HepG2 (cell line): Measurements from ENCODE around the gene HECTD3. TPM values are rescaled to one million over a fixed set of nuclear protein-coding genes. Genes with fewer than 3 reads are reported as not detected.

Experiments
- ATAC-seq: fragments of 200-7000 bp; cut with Tn5 transposase; 3 replicates; pipeline ENCODE4 v1.9.1; 2020; ENCODE audit warnings: mild to moderate bottlenecking, moderate library complexity
- BruUV-seq: library from RNA; stranded (reverse); fragments of 400-500 nt; replicated peaks from 2 replicates; lab custom pipeline; 2021; lab: Mats Ljungman, UMichigan
- CTCF ChIA-PET: fragments of 300-600 bp; formaldehyde crosslinking; extraction: SDS; loops from one replicate; lab custom pipeline; 2021; ENCODE audit warnings: low total read pairs, inconsistent platforms, low intra/inter-chr PET ratio; lab: Yijun Ruan, JAX
- POLR2A ChIA-PET: fragments of 350-600 bp; sonication (Branson Sonifier 250); formaldehyde crosslinking; loops from one replicate; lab custom pipeline; 2020; ENCODE audit warnings: antibody characterized with exemption, inconsistent platforms; lab: Yijun Ruan, JAX
- DNase-seq: peaks from one replicate; pipeline ENCODE4 v3.0.0-alpha.2; 2015; ENCODE audit warnings: low spot score
- FAIRE-seq: peaks from 3 replicates; lab custom pipeline; 2011; peaks lifted over from hg19 to GRCh38; lab: Jason Lieb, UNC
- H2AFZ ChIP-seq: one replicate; pipeline ENCODE4 v1.6.1; 2011; ENCODE audit warnings: low read length, inconsistent platforms
- H3K27ac ChIP-seq: fragments of 300-600 bp; 3 replicates; pipeline ENCODE4 v1.8.0; 2011; ENCODE audit warnings: mixed run types, mild to moderate bottlenecking, mixed read lengths, low read length, inconsistent platforms; ENCODE audit not compliant: insufficient read depth; ENCODE audit errors: extremely low read length
- H3K27me3 ChIP-seq, 2 experiments: fragments of 200-600 bp in 1 of 2; 2 replicates in 1 of 2; 3 replicates in 1 of 2; pipeline versions ENCODE4 v1.6.0 to v1.8.0; 2011; ENCODE audit warnings: low read length in 2 of 2, mild to moderate bottlenecking in 2 of 2, moderate library complexity in 2 of 2, inconsistent platforms in 1 of 2; ENCODE audit not compliant: insufficient read depth in 2 of 2, control insufficient read depth in 1 of 2
- H3K36me3 ChIP-seq, 2 experiments: fragments of 200-600 bp in 1 of 2; replicated peaks in 1 of 2; 2 replicates in 1 of 2; 3 replicates in 1 of 2; pipeline versions ENCODE4 v1.5.1 to v1.8.0; 2011; ENCODE audit warnings: low read length in 2 of 2, inconsistent platforms in 1 of 2; ENCODE audit not compliant: insufficient read depth in 2 of 2, control insufficient read depth in 1 of 2
- H3K4me1 ChIP-seq: 2 replicates; pipeline ENCODE4 v1.5.1; 2012; ENCODE audit warnings: low read length, inconsistent platforms; ENCODE audit not compliant: insufficient read depth
- H3K4me2 ChIP-seq: 2 replicates; pipeline ENCODE4 v1.6.0; 2011; ENCODE audit warnings: low read depth, low read length, inconsistent platforms
- H3K4me3 ChIP-seq, 3 experiments: fragments of 200-600 bp in 1 of 3; sonication (generic), shearing (Covaris generic) in 1 of 3; replicated peaks in 1 of 3; 2 replicates each; pipeline ENCODE4 v1.5.1; 2011 to 2016; ENCODE audit warnings: low read length in 3 of 3, inconsistent platforms in 2 of 3, low read depth in 2 of 3, mild to moderate bottlenecking in 2 of 3, control low read depth in 1 of 3, mixed read lengths in 1 of 3; ENCODE audit not compliant: insufficient read depth in 1 of 3
- H3K79me2 ChIP-seq: one replicate; pipeline ENCODE4 v1.6.1; 2011; ENCODE audit warnings: low read length, inconsistent platforms; ENCODE audit not compliant: insufficient read depth
- H3K9ac ChIP-seq: 2 replicates; pipeline ENCODE4 v1.6.0; 2011; ENCODE audit warnings: mild to moderate bottlenecking, low read depth, low read length, inconsistent platforms; ENCODE audit not compliant: insufficient read depth
- H3K9me3 ChIP-seq: 2 replicates; pipeline ENCODE4 v1.5.1; 2012; ENCODE audit warnings: mild to moderate bottlenecking, low read length
- H4K20me1 ChIP-seq: 2 replicates; pipeline ENCODE4 v1.6.0; 2011; ENCODE audit warnings: inconsistent platforms, mild to moderate bottlenecking, low read length, moderate library complexity; ENCODE audit not compliant: insufficient read depth
- ATF7 ChIP-seq, 2 experiments: fragments of 450-650 bp in 1 of 2; sonication (generic) in 1 of 2; formaldehyde crosslinking in 1 of 2; IDR thresholded peaks; 2 replicates each; pipeline versions ENCODE4 v1.4.0 to v1.6.1; 2016 to 2020; ENCODE audit warnings: antibody characterized with exemption in 1 of 2, mild to moderate bottlenecking in 1 of 2, missing genetic modification reagents in 1 of 2
- GATAD1 ChIP-seq: IDR thresholded peaks from 2 replicates; pipeline ENCODE4 v1.6.1; 2016; ENCODE audit warnings: missing genetic modification reagents, missing compliant biosample characterization
- HDAC1 ChIP-seq: sonication (generic); formaldehyde crosslinking; IDR thresholded peaks from 2 replicates; pipeline ENCODE4 v1.5.1; 2020; ENCODE audit warnings: mild to moderate bottlenecking, missing genetic modification reagents
- HINFP ChIP-seq: sonication (generic); formaldehyde crosslinking; IDR thresholded peaks from 2 replicates; pipeline ENCODE4 v1.4.0; 2020; ENCODE audit warnings: low read depth, mild to moderate bottlenecking, missing genetic modification reagents
- HNRNPL ChIP-seq: fragments of 200-400 bp; formaldehyde crosslinking; IDR thresholded peaks from 2 replicates; pipeline ENCODE4 v1.6.1; 2017; ENCODE audit warnings: mild to moderate bottlenecking, low read depth, low read length
- HOXA3 ChIP-seq: sonication (generic); formaldehyde crosslinking; IDR thresholded peaks from 2 replicates; pipeline ENCODE4 v1.5.0; 2020; ENCODE audit warnings: missing genetic modification reagents
- HOXA5 ChIP-seq: sonication (generic); formaldehyde crosslinking; IDR thresholded peaks from 2 replicates; pipeline ENCODE4 v1.4.0; 2020; ENCODE audit warnings: missing genetic modification reagents
- MYC ChIP-seq: sonication (generic); formaldehyde crosslinking; IDR thresholded peaks from 2 replicates; pipeline ENCODE4 v1.9.0; 2021; ENCODE audit warnings: missing genetic modification reagents, borderline replicate concordance
- MYPOP ChIP-seq: sonication (generic); formaldehyde crosslinking; IDR thresholded peaks from 2 replicates; pipeline ENCODE4 v1.8.1; 2023; ENCODE audit warnings: mild to moderate bottlenecking, moderate library complexity, missing genetic modification reagents
- NFIC ChIP-seq: IDR thresholded peaks from 2 replicates; pipeline ENCODE4 v1.6.1; 2012; ENCODE audit warnings: mild to moderate bottlenecking, low read length, inconsistent platforms
- POLR2A ChIP-seq, 2 experiments: IDR thresholded peaks; 2 replicates each; pipeline ENCODE4 v1.6.1; 2011; ENCODE audit warnings: low read depth in 2 of 2, low read length in 2 of 2, mild to moderate bottlenecking in 1 of 2, moderate library complexity in 1 of 2; ENCODE audit not compliant: insufficient read depth in 1 of 2
- ZBTB33 ChIP-seq: sonication (generic); formaldehyde crosslinking; IDR thresholded peaks from 2 replicates; pipeline ENCODE4 v1.4.0; 2020; ENCODE audit warnings: missing genetic modification reagents
- ZNF567 ChIP-seq: sonication (generic); formaldehyde crosslinking; IDR thresholded peaks from 2 replicates; pipeline ENCODE4 v1.8.1; 2023; ENCODE audit warnings: mild to moderate bottlenecking, missing genetic modification reagents, borderline replicate concordance
- ZSCAN20 ChIP-seq: sonication (generic); formaldehyde crosslinking; IDR thresholded peaks from 2 replicates; pipeline ENCODE4 v1.4.0; 2020; ENCODE audit warnings: missing genetic modification reagents, mild to moderate bottlenecking, borderline replicate concordance
- ZSCAN22 ChIP-seq: sonication (generic); formaldehyde crosslinking; IDR thresholded peaks from 2 replicates; pipeline ENCODE4 v1.4.0; 2020; ENCODE audit warnings: mild to moderate bottlenecking, missing genetic modification reagents
- WGBS: methylation state at CpG from one replicate; pipeline ENCODE4 v1.1.6; 2017; ENCODE audit warnings: low lambda C conversion rate; 5-methylcytosine and 5-hydroxymethylcytosine counted together
- in situ Hi-C: cut with HindIII; loops from 2 replicates; pipeline ENCODE4 v1.10.0; 2017; ENCODE audit warnings: low pct_unique_long_range_greater_than_20kb; ENCODE audit not compliant: extremely low pct_ligation_motif_present
- intact Hi-C: fragments of 100-400 bp; cut with micrococcal nuclease; formaldehyde crosslinking; loops from one replicate; pipeline ENCODE4 v1.10.0; 2022; ENCODE audit not compliant: unreplicated experiment
- polyA plus RNA-seq, 8 experiments: library from polyadenylated mRNA; depleted of rRNA in 3 of 8; stranded (reverse) in 7 of 8; unstranded in 1 of 8; fragments of >200 nt; fragmentation: Illumina TruSeq in 4 of 8; extraction: Trizol in 4 of 8; gene quantifications; 2 replicates each; pipeline versions ENCODE4 v1.2.1 to v1.2.3, GENCODE V29; 2011 to 2016; ENCODE audit warnings: low read depth in 4 of 8, missing spikeins in 1 of 8, mixed read lengths in 1 of 8; ENCODE audit not compliant: insufficient read depth in 1 of 8
- total RNA-seq, 5 experiments: library from RNA; depleted of rRNA; stranded (reverse); fragments of >200 nt; fragmentation: Illumina TruSeq; extraction: Trizol; gene quantifications; 2 replicates each; pipeline ENCODE4 v1.2.3, GENCODE V29; 2016; ENCODE audit warnings: low read depth in 1 of 5

The HECTD3 gene
- total and polyA plus RNA-seq, 2 of the 13 experiments (the other 11 are each of a cell fraction or from before 2014, with no cell fraction given): 18.6 to 24.5 TPM

GRCh38 chr1:45012639-45013278 is 1.6 kb upstream of the HECTD3 start (continued):
- TF ChIP-seq HINFP (CRISPR knock-in tag): no peak

DNA sequence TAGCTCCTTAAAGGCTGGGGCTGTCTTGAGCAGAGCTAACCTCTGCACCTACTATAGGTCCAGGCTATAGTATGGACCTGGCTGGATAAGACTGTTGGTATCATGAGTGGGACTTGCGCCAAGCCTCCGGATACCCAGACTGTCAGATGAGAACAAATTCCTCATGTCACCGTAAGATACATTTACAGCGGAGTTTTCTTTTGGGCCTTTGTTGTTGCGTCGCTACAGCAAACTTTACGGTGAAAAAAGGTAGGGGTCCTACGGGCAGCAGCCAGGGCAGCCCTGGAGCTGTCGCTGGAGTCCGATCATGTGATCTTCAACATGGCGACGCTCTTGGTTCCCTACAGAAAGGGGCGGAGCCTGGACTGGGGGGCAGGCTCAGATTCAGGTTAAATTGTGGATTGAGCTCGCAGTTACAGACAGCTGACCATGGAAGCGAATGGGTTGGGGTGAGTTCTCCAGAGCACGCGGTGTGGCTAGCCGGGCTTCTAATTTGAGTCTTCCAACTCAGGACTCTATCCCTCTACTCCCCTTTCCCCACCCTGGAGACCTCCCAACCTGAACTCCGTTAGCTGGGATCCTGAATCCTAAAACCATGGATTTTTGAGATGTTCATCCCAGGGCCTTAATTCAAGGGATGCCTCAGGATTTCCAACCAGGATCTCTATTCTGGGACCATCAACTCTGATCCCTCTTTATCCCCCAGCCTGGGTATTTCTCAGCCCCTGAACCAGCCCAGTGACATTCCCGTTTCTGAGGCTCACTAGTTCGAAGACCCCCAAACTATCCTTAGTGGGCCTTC is 914 bp upstream of the HECTD3 start, which contains the start of gene UROD:
Gene UROD, plus strand, starts transcription at position 418 of the 802 bp plus-strand sequence. Its CDS starts 12 bp downstream, at position 430.
- Histone ChIP-seq H3K4me1 (peaks cover 32% of the 10 kb centered on the region), H3K9ac (peak within 1 kb of the TSS; percentile 79), H4K20me1 (no peaks in the 10 kb centered on the region), H3K9me3 (no peaks in the 10 kb centered on the region), H2AFZ (peak within 1 kb of the TSS; percentile 97), H3K4me2 (peak within 1 kb of the TSS; percentile 99), H3K79me2 (peaks cover 26% of the 10 kb centered on the region), H3K36me3 (peaks cover 4 to 39% of the 10 kb centered on the region in 2 experiments; a peak in 3 of 5 replicates), H3K27ac (peak within 1 kb of the TSS; percentile 85), H3K4me3 (peak within 1 kb of the TSS; percentile 73 to 95 (median 78)), H3K27me3 (no peaks in the 10 kb centered on the region; a peak in 1 of 5 replicates)
- ChIA-PET CTCF (interaction anchor here (0.7 to 1.1 kb wide), 2 partner anchors 289 to 293 kb away, joined by 3 read pairs; no protein-coding TSS in a partner anchor), POLR2A (interaction anchor here (0.7 to 10.4 kb wide), 27 partner anchors 9 to 571 kb away, joined by 3 to 231 read pairs (median 8); partner anchors contain the start of genes BTBD19, CCDC163, DYNLT4 and EIF2B3)
- in situ Hi-C loops (loop anchor here (5.0 to 25.0 kb wide), 4 partner anchors 175 to 480 kb away; partner anchors contain the start of genes PTCH2 and TESK2), intact Hi-C loops (loop anchor here (1.0 to 5.0 kb wide), 3 partner anchors 175 to 292 kb away; no protein-coding TSS in a partner anchor)
- BruUV-seq: no TSS peak
- peak; percentile 75 for ATAC-seq
- peak; percentile 99 for FAIRE-seq
- peak; percentile 94 for DNase-seq
- whole genome bisulfite sequencing: 1% methylated on average over 20 of the region's 21 CpGs
- no peak for TF ChIP-seq ATF7 (IDR thresholded peaks at IDR 0.05)
- 0 out of 2 replicates have a peak, but pooled peaks have one; percentile 17 for TF ChIP-seq ATF7 (CRISPR knock-in tag; IDR thresholded peaks at IDR 0.05)
- peak; percentile 94 for TF ChIP-seq HOXA3 (CRISPR knock-in tag)
- TF ChIP-seq MYC (CRISPR knock-in tag): peak; percentile 44; the same call in 1 of the 2 replicates
- TF ChIP-seq NFIC: peak; percentile 62; the same call in 1 of the 2 replicates
- 0 out of 2 replicates have a peak, but pooled peaks have one; percentile 23 for TF ChIP-seq ZNF567 (CRISPR knock-in tag)
- 0 out of 2 replicates have a peak, but pooled peaks have one; percentile 77 for TF ChIP-seq ZSCAN20 (CRISPR knock-in tag)
- peak; percentile 89 for TF ChIP-seq HDAC1 (CRISPR knock-in tag)
- TF ChIP-seq MYPOP (CRISPR knock-in tag): peak; percentile 57; the same call in 1 of the 2 replicates
- TF ChIP-seq GATAD1 (CRISPR knock-in tag): peak; percentile 97
- peak; percentile 6; the same call in 1 of the 2 replicates for TF ChIP-seq ZBTB33 (CRISPR knock-in tag)
- no peak for TF ChIP-seq ZSCAN22
- no peak for TF ChIP-seq HNRNPL
- peak; percentile 91 to 96 for TF ChIP-seq POLR2A (IDR thresholded peaks at IDR 0.05; ENCODE audit: insufficient read depth in 1 of 2, low read depth in 2 of 2, low read length in 2 of 2)
- peak; percentile 81 for TF ChIP-seq HOXA5 (CRISPR knock-in tag)
